Measurements from ENCODE around the gene FGFR3. TPM values are rescaled to one million over a fixed set of nuclear protein-coding genes. Genes with fewer than 3 reads are reported as not detected.

FGFR3 gene
- total and polyA plus RNA-seq, 2 of the 4 experiments (the other 2 are of a cell fraction) = 0.18 to 0.67 TPM

DNA sequence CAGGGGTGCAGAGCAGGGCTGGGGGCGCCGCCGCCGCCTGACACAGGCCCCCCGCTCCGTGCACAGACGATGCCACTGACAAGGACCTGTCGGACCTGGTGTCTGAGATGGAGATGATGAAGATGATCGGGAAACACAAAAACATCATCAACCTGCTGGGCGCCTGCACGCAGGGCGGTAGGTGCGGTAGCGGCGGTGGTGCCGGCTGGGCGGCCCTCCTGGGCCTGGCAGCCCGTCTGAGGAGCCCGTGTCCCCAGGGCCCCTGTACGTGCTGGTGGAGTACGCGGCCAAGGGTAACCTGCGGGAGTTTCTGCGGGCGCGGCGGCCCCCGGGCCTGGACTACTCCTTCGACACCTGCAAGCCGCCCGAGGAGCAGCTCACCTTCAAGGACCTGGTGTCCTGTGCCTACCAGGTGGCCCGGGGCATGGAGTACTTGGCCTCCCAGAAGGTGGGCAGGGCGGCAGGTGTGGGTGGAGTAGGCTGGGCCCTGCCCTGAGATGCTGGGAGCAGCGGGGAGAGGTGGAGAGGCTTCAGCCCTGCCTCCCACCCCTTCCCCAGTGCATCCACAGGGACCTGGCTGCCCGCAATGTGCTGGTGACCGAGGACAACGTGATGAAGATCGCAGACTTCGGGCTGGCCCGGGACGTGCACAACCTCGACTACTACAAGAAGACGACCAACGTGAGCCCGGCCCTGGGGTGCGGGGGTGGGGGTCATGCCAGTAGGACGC lies 12.6 kb downstream of the FGFR3 start:
- no peak overlapping the region for H2BK15ac ChIP-seq (ENCODE audit: low read depth, low read length)
- no peak for TF ChIP-seq FOS (IDR thresholded peaks at IDR 0.05; ENCODE audit: low read depth, low read length)
- no peak for TF ChIP-seq RAD21 (IDR thresholded peaks at IDR 0.05; ENCODE audit: low read length)
- no peak for TF ChIP-seq MXI1 (IDR thresholded peaks at IDR 0.05; ENCODE audit: borderline replicate concordance, low read depth, low read length)
- TF ChIP-seq RCOR1 (IDR thresholded peaks at IDR 0.05; ENCODE audit: insufficient replicate concordance, low read length) = no peak
- TF ChIP-seq MAFK (IDR thresholded peaks at IDR 0.05; ENCODE audit: low read depth, low read length) = no peak
- TF ChIP-seq MAZ (IDR thresholded peaks at IDR 0.05; ENCODE audit: borderline replicate concordance, low read depth, low read length) = no peak
- TF ChIP-seq, protein P1, sequence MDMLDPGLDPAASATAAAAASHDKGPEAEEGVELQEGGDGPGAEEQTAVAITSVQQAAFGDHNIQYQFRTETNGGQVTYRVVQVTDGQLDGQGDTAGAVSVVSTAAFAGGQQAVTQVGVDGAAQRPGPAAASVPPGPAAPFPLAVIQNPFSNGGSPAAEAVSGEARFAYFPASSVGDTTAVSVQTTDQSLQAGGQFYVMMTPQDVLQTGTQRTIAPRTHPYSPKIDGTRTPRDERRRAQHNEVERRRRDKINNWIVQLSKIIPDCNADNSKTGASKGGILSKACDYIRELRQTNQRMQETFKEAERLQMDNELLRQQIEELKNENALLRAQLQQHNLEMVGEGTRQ (IDR thresholded peaks at IDR 0.05; ENCODE audit: low read depth, low read length) = no peak
- no peak for TF ChIP-seq CHD1 (IDR thresholded peaks at IDR 0.05; ENCODE audit: low read depth, low read length)
- no peak for TF ChIP-seq RFX5 (IDR thresholded peaks at IDR 0.05; ENCODE audit: low read depth, low read length)
- TF ChIP-seq BHLHE40 (IDR thresholded peaks at IDR 0.05; ENCODE audit: low read depth, low read length) = no peak
- TF ChIP-seq, protein P2, sequence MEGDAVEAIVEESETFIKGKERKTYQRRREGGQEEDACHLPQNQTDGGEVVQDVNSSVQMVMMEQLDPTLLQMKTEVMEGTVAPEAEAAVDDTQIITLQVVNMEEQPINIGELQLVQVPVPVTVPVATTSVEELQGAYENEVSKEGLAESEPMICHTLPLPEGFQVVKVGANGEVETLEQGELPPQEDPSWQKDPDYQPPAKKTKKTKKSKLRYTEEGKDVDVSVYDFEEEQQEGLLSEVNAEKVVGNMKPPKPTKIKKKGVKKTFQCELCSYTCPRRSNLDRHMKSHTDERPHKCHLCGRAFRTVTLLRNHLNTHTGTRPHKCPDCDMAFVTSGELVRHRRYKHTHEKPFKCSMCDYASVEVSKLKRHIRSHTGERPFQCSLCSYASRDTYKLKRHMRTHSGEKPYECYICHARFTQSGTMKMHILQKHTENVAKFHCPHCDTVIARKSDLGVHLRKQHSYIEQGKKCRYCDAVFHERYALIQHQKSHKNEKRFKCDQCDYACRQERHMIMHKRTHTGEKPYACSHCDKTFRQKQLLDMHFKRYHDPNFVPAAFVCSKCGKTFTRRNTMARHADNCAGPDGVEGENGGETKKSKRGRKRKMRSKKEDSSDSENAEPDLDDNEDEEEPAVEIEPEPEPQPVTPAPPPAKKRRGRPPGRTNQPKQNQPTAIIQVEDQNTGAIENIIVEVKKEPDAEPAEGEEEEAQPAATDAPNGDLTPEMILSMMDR (conservative IDR thresholded peaks at IDR 0.05; ENCODE audit: low read depth, low read length) = no peak
- TF ChIP-seq SMC3 (IDR thresholded peaks at IDR 0.05; ENCODE audit: low read depth, low read length) = no peak
- TF ChIP-seq POLR2A (IDR thresholded peaks at IDR 0.05; ENCODE audit: low read depth, low read length) = no peak
- TF ChIP-seq, protein P3, sequence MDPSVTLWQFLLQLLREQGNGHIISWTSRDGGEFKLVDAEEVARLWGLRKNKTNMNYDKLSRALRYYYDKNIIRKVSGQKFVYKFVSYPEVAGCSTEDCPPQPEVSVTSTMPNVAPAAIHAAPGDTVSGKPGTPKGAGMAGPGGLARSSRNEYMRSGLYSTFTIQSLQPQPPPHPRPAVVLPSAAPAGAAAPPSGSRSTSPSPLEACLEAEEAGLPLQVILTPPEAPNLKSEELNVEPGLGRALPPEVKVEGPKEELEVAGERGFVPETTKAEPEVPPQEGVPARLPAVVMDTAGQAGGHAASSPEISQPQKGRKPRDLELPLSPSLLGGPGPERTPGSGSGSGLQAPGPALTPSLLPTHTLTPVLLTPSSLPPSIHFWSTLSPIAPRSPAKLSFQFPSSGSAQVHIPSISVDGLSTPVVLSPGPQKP (IDR thresholded peaks at IDR 0.05; ENCODE audit: borderline replicate concordance, low read depth, low read length) = no peak
- TF ChIP-seq CEBPB (IDR thresholded peaks at IDR 0.05; ENCODE audit: low read depth, low read length) = no peak
- TF ChIP-seq NFE2L2 (IDR thresholded peaks at IDR 0.05; ENCODE audit: low read depth, low read length) = no peak
- no peaks in the 10 kb centered on the region for H3K79me1 ChIP-seq (ENCODE audit: low read depth in 1 of 2, low read length in 2 of 2)
- H3K27me3 ChIP-seq (ENCODE audit: control insufficient read depth, insufficient read depth, low read length) = no peaks in the 10 kb centered on the region
- no peak overlapping the region for H3K56ac ChIP-seq (ENCODE audit: extremely low read depth, insufficient read depth, low read length)
- no peak overlapping the region for H2AFZ ChIP-seq (replicated peaks; ENCODE audit: low read length, poor library complexity)
- 88% methylated on average over 19 of the region's 47 CpGs; no CpG with 5 or more reads in 1 of the 2 experiments for WGBS, 2 experiments (ENCODE audit: extremely low coverage in 2 of 2, insufficient read length in 1 of 2)
- ATAC-seq (ENCODE audit: low read depth) (no peak), DNase-seq (no peak)
- no TSS peak for BruUV-seq (replicated peaks)
- H3K9me3 ChIP-seq (ENCODE audit: control insufficient read depth, insufficient read depth, low read length) = no peaks in the 10 kb centered on the region
- no peak overlapping the region for H2BK120ac ChIP-seq (ENCODE audit: low read depth, low read length)
- H3K14ac ChIP-seq (replicated peaks; ENCODE audit: low read depth, low read length) = no peak overlapping the region
- no peaks in the 10 kb centered on the region for H3K9me1 ChIP-seq (ENCODE audit: insufficient read depth, low read length)
- no peak overlapping the region for H2BK20ac ChIP-seq (ENCODE audit: low read depth, low read length)
- intact Hi-C loops (cut with micrococcal nuclease) = no loop called here
- H3K18ac ChIP-seq (ENCODE audit: low read depth, low read length) = no peak overlapping the region
- no peak overlapping the region for H3K27ac ChIP-seq (ENCODE audit: insufficient read depth, low read length)
- no peak overlapping the region for H3K23ac ChIP-seq (ENCODE audit: low read depth, low read length)
- no peak overlapping the region for H3K9ac ChIP-seq (ENCODE audit: low read depth, low read length)
- H3K4me3 ChIP-seq (ENCODE audit: insufficient read depth, low read depth, low read length) = no peak overlapping the region
- no peak overlapping the region for H3K4me2 ChIP-seq (ENCODE audit: low read depth, low read length)
- ChIA-PET CTCF (no interaction called here), POLR2A (ENCODE audit: unreplicated experiment) (no interaction called here)
- dilution Hi-C loops (cut with HindIII; ENCODE audit: low sequenced_read_pairs, unreplicated experiment) = no loop called here
- no peaks in the 10 kb centered on the region for H3K36me3 ChIP-seq (ENCODE audit: control insufficient read depth, insufficient read depth, low read length)
- no peak overlapping the region for H2AK5ac ChIP-seq (ENCODE audit: low read depth, low read length)
- in situ Hi-C loops (cut with MboI; ENCODE audit: low sequenced_read_pairs) = no loop called here
- no peak overlapping the region for H2AK9ac ChIP-seq (replicated peaks; ENCODE audit: low read depth, low read length, poor library complexity)
- H3K4ac ChIP-seq (ENCODE audit: low read depth, low read length) = no peak overlapping the region
- H4K5ac ChIP-seq (ENCODE audit: low read depth, low read length) = no peak overlapping the region
- no peak overlapping the region for H4K91ac ChIP-seq (ENCODE audit: insufficient read depth, low read depth, low read length)
- H4K8ac ChIP-seq (ENCODE audit: low read depth in 2 of 2, low read length in 2 of 2) = no peak overlapping the region
- no peak overlapping the region for H2BK5ac ChIP-seq (ENCODE audit: low read depth, low read length, poor library complexity, severe bottlenecking)
- peaks cover 10% of the 10 kb centered on the region for H4K20me1 ChIP-seq (ENCODE audit: insufficient read depth, low read length)
- H3K4me1 ChIP-seq (ENCODE audit: control insufficient read depth, insufficient read depth, low read length) = no peaks in the 10 kb centered on the region; the same call in 1 of the 2 replicates
